GM21367 (cell line): ENCODE measurements around the gene ATAD5.
"Not testable (repeated sequence)": the region's sequence is repeated elsewhere in the genome, so short reads cannot be mapped to it uniquely, and the experiment has no call there.

Source experiments
- ATAC-seq: cut with Tn5 transposase; IDR thresholded peaks from one replicate; pipeline ENCODE4 v1.9.1; 2021; ENCODE audit not compliant: unreplicated experiment

Gene ATAD5

GRCh38 chr17:30910151-30910550 is 78.4 kb downstream of the ATAD5 start:
- ATAC-seq: not testable (repeated sequence)

GRCh38 chr17:30913955-30914354 is 82.2 kb downstream of the ATAD5 start:
- no peak for ATAC-seq

DNA sequence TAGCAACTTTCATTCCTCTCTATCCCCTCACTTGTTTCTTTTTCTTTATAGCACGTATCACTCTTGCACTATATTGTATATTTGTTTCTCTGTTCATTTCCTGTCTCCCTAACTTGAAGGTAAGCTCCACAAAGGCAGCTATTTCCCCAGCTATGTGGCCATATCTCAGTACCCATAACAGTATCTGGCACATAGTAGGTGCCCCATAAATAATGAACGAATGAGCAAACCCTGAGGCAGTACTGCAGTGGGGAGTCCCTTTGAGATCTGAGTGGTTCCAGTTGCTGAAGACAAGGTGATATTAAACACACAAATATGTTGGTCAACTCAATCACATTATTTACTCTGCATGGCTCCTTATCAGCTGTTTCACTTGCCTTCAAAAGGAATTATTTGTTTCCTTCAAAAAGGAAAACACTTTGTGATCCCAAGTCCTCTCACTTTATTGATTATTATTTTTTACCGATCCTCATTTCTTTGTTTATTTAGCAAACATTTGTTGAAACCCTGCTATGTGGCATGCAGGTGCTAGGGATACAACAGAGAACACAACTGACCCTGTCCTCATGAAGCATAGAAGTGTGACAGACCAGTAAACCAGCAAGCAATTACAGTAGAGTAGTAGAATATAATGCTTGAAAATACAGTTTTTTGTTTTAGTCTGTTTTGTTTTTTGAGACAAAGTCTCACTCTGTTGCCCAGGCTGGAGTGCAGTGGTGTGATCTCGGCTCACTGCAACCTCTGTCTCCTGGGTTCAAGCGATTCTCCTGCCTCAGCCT is 84.3 kb downstream of the ATAD5 start:
- ATAC-seq: no peak

DNA sequence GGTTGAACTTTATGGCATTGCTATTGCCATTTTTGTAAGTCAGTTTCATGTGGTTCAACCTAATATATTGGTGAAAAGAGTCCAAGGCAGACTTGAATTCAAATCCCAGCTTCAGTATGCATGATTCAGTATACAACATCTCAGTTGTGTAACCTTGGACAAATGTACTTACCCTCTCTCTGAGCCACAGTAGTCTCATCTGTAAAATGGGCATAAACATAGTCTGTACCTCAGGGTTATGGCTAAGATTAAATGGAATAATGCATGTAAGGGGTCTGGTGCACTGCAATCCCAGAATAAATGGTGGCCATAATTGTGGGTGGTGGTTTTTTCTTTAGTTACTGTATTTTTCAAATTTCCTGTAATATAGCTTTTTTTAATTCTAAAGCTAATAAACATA is 85.3 kb downstream of the ATAD5 start:
- no peak for ATAC-seq

DNA sequence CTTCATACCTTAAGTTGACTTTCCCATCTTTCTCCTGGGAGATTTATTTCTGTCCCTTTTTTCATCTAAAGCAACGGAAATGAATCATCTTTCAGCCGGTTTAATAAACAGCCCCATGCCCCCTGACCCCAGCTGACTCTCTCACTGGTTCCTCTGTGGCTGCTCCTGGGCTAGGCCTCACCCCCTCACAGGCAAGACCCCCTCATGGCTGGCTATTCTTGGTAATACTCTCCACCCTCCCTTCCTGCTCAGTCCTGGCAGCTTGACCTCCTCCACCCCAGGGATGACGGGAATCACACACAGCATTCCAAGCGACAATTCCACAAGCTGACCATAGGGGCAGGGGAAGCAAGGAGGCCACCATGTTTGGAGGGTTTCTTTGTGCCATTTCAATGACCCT is 88.5 kb downstream of the ATAD5 start:
- no peak for ATAC-seq

- no peak for ATAC-seq
These were observed 89.1 kb downstream of the ATAD5 start for GRCh38 chr17:30920683-30921543.

DNA sequence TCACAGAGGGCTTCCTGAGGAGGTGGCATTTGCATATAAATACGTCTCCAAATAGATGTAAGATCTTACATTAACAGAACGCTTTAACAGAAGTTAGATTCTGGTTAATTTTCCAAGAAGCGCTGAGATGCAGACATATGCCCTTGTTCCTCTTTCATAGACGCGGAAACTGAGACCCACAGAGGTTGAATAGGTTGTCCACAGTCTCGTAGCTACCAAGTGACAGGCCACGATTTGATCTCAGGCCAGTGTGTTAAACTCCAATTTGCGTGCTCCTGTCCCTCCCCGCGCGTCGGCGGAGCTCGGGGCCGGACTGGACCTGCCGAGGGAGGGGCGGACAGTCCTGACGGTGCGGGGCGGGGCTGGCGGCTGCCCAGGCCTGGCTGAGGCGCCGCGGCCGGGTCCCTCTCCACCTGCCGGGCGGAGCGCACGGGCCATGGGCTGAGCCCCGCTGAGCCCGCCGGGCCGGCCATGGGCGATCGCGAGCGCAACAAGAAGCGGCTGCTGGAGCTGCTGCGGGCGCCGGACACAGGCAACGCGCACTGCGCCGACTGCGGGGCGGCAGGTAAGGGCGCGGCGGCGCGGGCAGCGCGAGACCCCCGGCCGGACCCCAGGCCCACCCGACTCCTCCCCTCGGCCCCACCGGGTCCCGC is 89.9 kb downstream of the ATAD5 start, which contains the start of gene ADAP2:
Gene ADAP2, plus strand, starts transcription at position 402 of the 653 bp plus-strand sequence. Its CDS starts 70 bp downstream, at position 472.
- ATAC-seq: no peak

GRCh38 chr17:30922235-30923030 is 90.7 kb downstream of the ATAD5 start:
- ATAC-seq: no peak

DNA sequence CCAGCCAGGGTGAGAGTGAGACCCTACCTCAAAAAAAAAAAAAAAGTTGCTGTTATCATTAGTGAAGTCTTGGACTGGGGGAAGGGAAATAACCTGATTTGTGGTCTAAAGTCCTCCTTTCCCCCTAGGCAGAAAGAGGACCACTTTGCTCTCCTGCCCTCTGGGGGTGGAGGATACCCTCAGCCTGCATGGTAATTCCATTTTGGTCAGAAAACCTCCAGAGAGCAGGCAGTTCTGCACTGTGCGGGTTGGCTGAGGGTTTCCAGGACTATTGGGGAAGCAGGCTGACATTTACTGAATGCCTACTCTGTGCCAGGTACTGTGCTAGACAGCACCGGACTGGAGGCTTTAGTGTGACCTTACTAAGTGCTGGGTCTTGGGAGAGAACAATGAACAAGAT is 92.6 kb downstream of the ATAD5 start:
- ATAC-seq: no peak

- ATAC-seq: no peak
These were observed 94.8 kb downstream of the ATAD5 start for GRCh38 chr17:30926516-30926915.

DNA sequence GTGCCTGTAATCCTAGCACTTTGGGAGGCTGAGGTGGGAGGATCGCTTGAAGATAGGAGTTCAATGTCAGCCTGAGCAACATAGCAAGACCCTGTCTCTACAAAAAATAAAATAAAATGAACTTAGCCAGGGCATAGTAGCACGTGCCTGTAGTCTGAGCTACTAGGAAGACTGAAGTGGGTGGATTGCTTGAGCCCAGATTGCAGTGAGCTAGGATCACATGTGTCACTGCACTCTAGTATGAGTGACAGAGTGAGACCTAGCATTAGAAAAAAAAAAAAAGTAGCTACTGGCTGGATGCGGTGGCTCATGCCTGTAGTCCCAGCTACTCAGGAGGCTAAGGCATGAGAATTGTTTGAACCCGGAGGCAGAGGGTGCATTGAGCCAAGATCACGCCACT is 96.0 kb downstream of the ATAD5 start:
- no peak for ATAC-seq

DNA sequence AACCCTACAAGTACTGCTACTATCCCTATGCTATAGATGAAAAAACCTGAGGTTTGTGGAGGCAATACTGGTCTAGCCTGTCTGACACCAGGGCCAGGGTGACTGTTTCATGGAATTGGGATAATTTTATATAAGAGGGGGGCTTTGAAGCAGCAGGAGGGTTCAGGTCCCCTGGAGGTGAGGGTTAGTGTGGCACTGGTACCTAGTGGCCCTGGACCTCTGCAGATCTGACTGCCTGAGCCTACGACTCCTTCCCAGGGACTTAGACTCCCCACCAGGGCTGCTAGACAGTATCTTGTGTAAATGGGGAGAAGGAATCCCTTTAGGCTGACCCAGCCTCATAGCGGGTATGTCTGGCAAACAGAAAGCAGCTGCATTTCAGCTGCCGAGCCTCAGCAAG is 96.8 kb downstream of the ATAD5 start:
- ATAC-seq: no peak

- ATAC-seq: no peak
These were observed 97.4 kb downstream of the ATAD5 start for GRCh38 chr17:30929081-30929633.

DNA sequence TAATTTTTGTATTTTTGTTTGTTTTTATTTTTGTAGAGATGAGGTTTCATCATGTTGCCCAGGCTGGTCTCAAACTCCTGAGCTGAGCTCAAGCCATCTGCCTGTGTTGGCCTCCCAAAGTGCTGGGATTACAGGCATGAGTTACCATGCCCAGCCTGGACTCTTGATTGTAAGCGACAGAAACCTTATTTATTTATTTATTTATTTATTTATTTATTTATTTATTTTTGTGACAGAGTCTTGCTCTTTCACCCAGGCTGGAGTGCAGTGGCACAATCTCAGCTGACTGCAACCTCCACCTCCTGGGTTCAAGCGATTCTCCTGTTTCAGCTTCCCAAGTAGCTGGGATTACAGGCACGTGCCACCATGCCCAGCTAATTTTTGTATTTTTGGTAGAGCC is 98.1 kb downstream of the ATAD5 start:
- ATAC-seq: not testable (repeated sequence)

GRCh38 chr17:30930495-30930894 is 98.7 kb downstream of the ATAD5 start:
- no peak for ATAC-seq

GRCh38 chr17:30931582-30931981 is 99.8 kb downstream of the ATAD5 start:
- not testable (repeated sequence) for ATAC-seq

GRCh38 chr17:30933966-30934365 is 102.2 kb downstream of the ATAD5 start:
- no peak for ATAC-seq

DNA sequence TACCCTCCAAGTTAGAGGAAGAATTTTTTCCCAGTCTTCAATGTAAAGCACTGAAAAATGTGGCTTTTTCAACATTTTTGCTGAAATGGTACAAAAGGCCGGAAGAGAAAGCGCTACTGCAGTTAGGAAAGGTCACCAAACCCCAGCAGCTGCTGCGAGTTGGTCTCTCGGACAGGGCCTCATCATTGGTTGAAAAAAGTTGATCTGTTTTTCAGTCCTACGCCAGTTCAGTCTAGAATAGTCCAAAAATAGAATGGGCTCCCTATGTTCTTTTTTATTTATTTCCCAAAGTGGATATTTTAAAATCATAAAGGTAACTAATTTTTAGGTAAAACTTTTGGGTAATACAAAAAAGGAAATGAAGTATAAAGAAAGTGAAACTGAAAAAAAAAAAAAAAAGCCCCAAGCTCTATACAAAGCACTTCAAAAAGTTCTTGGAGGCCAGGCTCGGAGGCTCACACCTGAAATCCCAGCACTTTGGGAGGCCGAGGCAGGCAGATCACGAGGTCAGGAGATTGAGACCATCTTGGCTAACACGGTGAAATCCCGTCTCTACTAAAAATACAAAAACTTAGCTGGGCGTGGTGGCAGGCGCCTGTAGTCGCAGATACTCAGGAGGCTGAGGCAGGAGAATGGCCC is 107.4 kb downstream of the ATAD5 start:
- ATAC-seq: no peak

- no peak for ATAC-seq
These were observed 110.7 kb downstream of the ATAD5 start for GRCh38 chr17:30942308-30943079.
